Measurements from ENCODE around the gene KRT27. TPM values are rescaled to one million over a fixed set of nuclear protein-coding genes. Genes with fewer than 3 reads are reported as not detected.

The KRT27 gene
- total and polyA plus RNA-seq, 9 of the 15 experiments (the other 6 are each of a cell fraction or from before 2014, with no cell fraction given) = 0.10 TPM; not detected in 8

- TF ChIP-seq NONO (IDR thresholded peaks at IDR 0.05; ENCODE audit: low read depth in 2 of 2, low read length in 1 of 2) (no peak), GABPB1 (CRISPR knock-in tag; IDR thresholded peaks at IDR 0.05) (no peak), PURB (CRISPR knock-in tag; IDR thresholded peaks at IDR 0.05; ENCODE audit: low read depth) (no peak), HSF4 (CRISPR knock-in tag; IDR thresholded peaks at IDR 0.05; ENCODE audit: borderline replicate concordance) (no peak), ZNF589 (CRISPR knock-in tag; IDR thresholded peaks at IDR 0.05; ENCODE audit: low read depth) (peak; percentile 72; the same call in 1 of the 2 replicates), RFX1 (IDR thresholded peaks at IDR 0.05) (no peak), ZBTB17 (CRISPR knock-in tag; IDR thresholded peaks at IDR 0.05) (no peak), ZFP36 (IDR thresholded peaks at IDR 0.05; ENCODE audit: low read depth, low read length, partially characterized antibody) (no peak), NKRF (IDR thresholded peaks at IDR 0.05; ENCODE audit: borderline replicate concordance) (no peak), MITF (IDR thresholded peaks at IDR 0.05) (no peak), ZKSCAN3 (CRISPR knock-in tag; IDR thresholded peaks at IDR 0.05) (no peak), ZNF280B (CRISPR knock-in tag; IDR thresholded peaks at IDR 0.05) (no peak), WHSC1 (IDR thresholded peaks at IDR 0.05; ENCODE audit: low read length) (no peak), HMBOX1 (IDR thresholded peaks at IDR 0.05) (peak; percentile 97), OTX1 (CRISPR knock-in tag; IDR thresholded peaks at IDR 0.05) (no peak), IFI16 (CRISPR knock-in tag; IDR thresholded peaks at IDR 0.05) (no peak), THRB (CRISPR knock-in tag; conservative IDR thresholded peaks at IDR 0.05) (no peak), SMAD1 (IDR thresholded peaks at IDR 0.05; ENCODE audit: low read depth, low read length, partially characterized antibody) (peak; percentile 38), SLC30A9 (CRISPR knock-in tag; IDR thresholded peaks at IDR 0.05) (no peak), HMG20A (CRISPR knock-in tag; conservative IDR thresholded peaks at IDR 0.05) (no peak), PHB2 (IDR thresholded peaks at IDR 0.05; ENCODE audit: low read depth) (peak; percentile 95), ZNF695 (CRISPR knock-in tag; IDR thresholded peaks at IDR 0.05) (no peak), ELF1 (tag; IDR thresholded peaks at IDR 0.05) (no peak)
Observed at GRCh38 chr17:40827746-40828453, 45.5 kb upstream of the KRT27 start (continued).

All from K562 (cell line).